Erythroblast (primary cell): ENCODE measurements around the gene SURF4.

Source experiments
- GATA1 ChIP-seq: IDR thresholded peaks from 2 replicates; pipeline ENCODE4 v1.6.1; 2011; ENCODE audit warnings: low read depth, mild to moderate bottlenecking, control low read depth, low read length, moderate library complexity
- POLR2A ChIP-seq: IDR thresholded peaks from 2 replicates; pipeline ENCODE4 v1.6.1; 2011; ENCODE audit warnings: mild to moderate bottlenecking, low read length

- no peak for TF ChIP-seq POLR2A
- no peak for TF ChIP-seq GATA1
These were observed 49.3 kb upstream of the SURF4 start for GRCh38 chr9:133425049-133425632.
